Gastrocnemius medialis (tissue), 4 donors: ENCODE measurements around the gene ANKRD40. TPM values are rescaled to one million over a fixed set of nuclear protein-coding genes. Genes with fewer than 3 reads are reported as not detected.

Experiments used
- ATAC-seq, 2 donors: fragments of 150-250 bp; one replicate each; pipeline ENCODE4 v1.9.1; 2016
- DNase-seq, 2 donors: peaks; one replicate each; pipeline ENCODE4 v3.0.0-alpha.2; 2019
- H3K27ac ChIP-seq, 4 donors: fragments of 200-600 bp; sonication (generic); 1 replicate in 1 of 4; 2 replicates in 3 of 4; pipeline ENCODE4 v1.5.1; 2016 to 2018; ENCODE audit warnings: mild to moderate bottlenecking in 2 of 4, moderate library complexity in 1 of 4
- H3K27me3 ChIP-seq, 3 donors: fragments of 200-600 bp; sonication (generic) in 2 of 3; 1 replicate in 1 of 3; 2 replicates in 2 of 3; pipeline versions ENCODE4 v1.5.1 to v1.6.0; 2016 to 2019; ENCODE audit warnings: mild to moderate bottlenecking in 1 of 3, moderate library complexity in 1 of 3
- H3K36me3 ChIP-seq, 2 donors: fragments of 200-600 bp; sonication (generic) in 1 of 2; one replicate each; pipeline ENCODE4 v1.5.1; 2017 to 2018
- H3K4me1 ChIP-seq, 2 donors: fragments of 200-600 bp; sonication (generic) in 1 of 2; one replicate each; pipeline ENCODE4 v1.5.1; 2016 to 2017; ENCODE audit warnings: mild to moderate bottlenecking in 2 of 2
- H3K4me3 ChIP-seq, 4 donors: fragments of 200-600 bp; sonication (generic) in 3 of 4; 1 replicate in 1 of 4; 2 replicates in 3 of 4; pipeline ENCODE4 v1.5.1; 2016 to 2019; ENCODE audit warnings: mild to moderate bottlenecking in 2 of 4
- H3K9me3 ChIP-seq, 3 donors: fragments of 200-600 bp; sonication (generic) in 2 of 3; 1 replicate in 1 of 3; 2 replicates in 2 of 3; pipeline ENCODE4 v1.5.1; 2016 to 2019
- CTCF ChIP-seq, 5 experiments: fragments of 450-650 bp in 3 of 5; fragments of 200-600 bp in 2 of 5; sonication (generic) in 2 of 5; IDR thresholded peaks in 4 of 5; conservative IDR thresholded peaks in 1 of 5; 1 replicate in 4 of 5; 2 replicates in 1 of 5; pipeline ENCODE4 v1.5.1; 2016 to 2019; ENCODE audit warnings: antibody characterized with exemption in 5 of 5, mild to moderate bottlenecking in 3 of 5, moderate library complexity in 3 of 5
- POLR2A ChIP-seq, 2 donors: fragments of 450-650 bp; IDR thresholded peaks; one replicate each; pipeline ENCODE4 v1.6.1; 2017; ENCODE audit warnings: antibody characterized with exemption in 2 of 2, mild to moderate bottlenecking in 2 of 2, moderate library complexity in 2 of 2
- in situ Hi-C, 4 donors: fragments of 200-750 bp; cut with MboI; loops; one replicate each; pipeline versions ENCODE4 v1.15.0 to v1.8.0; 2017; ENCODE audit warnings: low sequenced_read_pairs in 4 of 4
- intact Hi-C: fragments of 100-400 bp; cut with DNase I; formaldehyde crosslinking; loops from one replicate; pipeline ENCODE4 v1.15.1; 2023; ENCODE audit warnings: low total_unique reads
- total RNA-seq, 4 donors: library from RNA; depleted of rRNA; stranded (reverse); fragments of >200 nt; gene quantifications; one replicate each; pipeline versions ENCODE4 v1.1.0 to v1.2.3, GENCODE V29; 2016

Gene ANKRD40
- total RNA-seq, 4 donors from 2014 or later: 97.3 to 135 (median 112) TPM

- no peak for ATAC-seq
- in situ Hi-C loops (no loop called here), intact Hi-C loops (no loop called here)
- Histone ChIP-seq H3K27me3 (no peaks in the 10 kb centered on the region), H3K4me1 (peaks cover 21 to 26% of the 10 kb centered on the region in 2 donors), H3K9me3 (no peaks in the 10 kb centered on the region), H3K27ac (no peak overlapping the region), H3K36me3 (no peaks in the 10 kb centered on the region), H3K4me3 (no peak overlapping the region)
- no peak for DNase-seq
- no peak for TF ChIP-seq POLR2A (IDR thresholded peaks at IDR 0.05)
- TF ChIP-seq CTCF (IDR thresholded peaks at IDR 0.05 in 4 of 5, conservative IDR thresholded peaks at IDR 0.05 in 1 of 5): no peak
Observed at GRCh38 chr17:50664788-50665458, 42.8 kb downstream of the ANKRD40 start.

- in situ Hi-C loops (no loop called here), intact Hi-C loops (no loop called here)
- Histone ChIP-seq H3K4me3 (no peak overlapping the region), H3K27me3 (no peaks in the 10 kb centered on the region), H3K27ac (no peak overlapping the region), H3K4me1 (peaks cover 21 to 26% of the 10 kb centered on the region in 2 donors), H3K9me3 (no peaks in the 10 kb centered on the region), H3K36me3 (no peaks in the 10 kb centered on the region)
- ATAC-seq: no peak
- TF ChIP-seq POLR2A (IDR thresholded peaks at IDR 0.05): no peak
- no peak for DNase-seq
Observed at GRCh38 chr17:50663812-50664374, 43.8 kb downstream of the ANKRD40 start.

GRCh38 chr17:50662632-50663225, 45.0 kb downstream of the ANKRD40 start:
- intact Hi-C loops (no loop called here), in situ Hi-C loops (no loop called here)
- H3K27ac ChIP-seq: no peak overlapping the region
- H3K27me3 ChIP-seq: no peaks in the 10 kb centered on the region
- peaks cover 21 to 26% of the 10 kb centered on the region in 2 donors for H3K4me1 ChIP-seq
- ATAC-seq (no peak), DNase-seq (no peak)
- no peak overlapping the region for H3K4me3 ChIP-seq
- TF ChIP-seq CTCF (IDR thresholded peaks at IDR 0.05 in 4 of 5, conservative IDR thresholded peaks at IDR 0.05 in 1 of 5): no peak
- no peak for TF ChIP-seq POLR2A (IDR thresholded peaks at IDR 0.05)
- no peaks in the 10 kb centered on the region for H3K9me3 ChIP-seq
- H3K36me3 ChIP-seq: no peaks in the 10 kb centered on the region

GRCh38 chr17:50661795-50662391, 45.8 kb downstream of the ANKRD40 start:
- no peak overlapping the region for H3K4me3 ChIP-seq
- no peaks in the 10 kb centered on the region for H3K27me3 ChIP-seq
- peaks cover 21 to 26% of the 10 kb centered on the region in 2 donors for H3K4me1 ChIP-seq
- H3K36me3 ChIP-seq: no peaks in the 10 kb centered on the region
- ATAC-seq (peak; percentile 88 to 90), DNase-seq (peak; percentile 38 to 41)
- TF ChIP-seq POLR2A (IDR thresholded peaks at IDR 0.05) (no peak), CTCF (IDR thresholded peaks at IDR 0.05 in 4 of 5, conservative IDR thresholded peaks at IDR 0.05 in 1 of 5) (no peak)
- in situ Hi-C loops: no loop called here
- intact Hi-C loops: no loop called here
- H3K9me3 ChIP-seq: no peaks in the 10 kb centered on the region
- H3K27ac ChIP-seq: peak overlapping the region; percentile 2 to 75 (median 31)

- Histone ChIP-seq H3K27me3 (no peaks in the 10 kb centered on the region), H3K4me1 (peaks cover 21 to 26% of the 10 kb centered on the region in 2 donors), H3K9me3 (no peaks in the 10 kb centered on the region), H3K27ac (peak overlapping the region in 3 of 4 donors; percentile 2 to 75 (median 29)), H3K36me3 (no peaks in the 10 kb centered on the region), H3K4me3 (no peak overlapping the region)
- ATAC-seq (no peak), DNase-seq (no peak)
- intact Hi-C loops: no loop called here
- in situ Hi-C loops: no loop called here
- TF ChIP-seq POLR2A (IDR thresholded peaks at IDR 0.05) (no peak), CTCF (IDR thresholded peaks at IDR 0.05 in 4 of 5, conservative IDR thresholded peaks at IDR 0.05 in 1 of 5) (no peak)
Observed at GRCh38 chr17:50661348-50661747, 46.4 kb downstream of the ANKRD40 start.
